Activated naive CD8-positive, alpha-beta T cell treated with anti-CD3 and anti-CD28 coated beads, Interleukin-2, amount 10 ng/mL, durations not matched to agents 7 days and 5 days (primary cell): Measurements from ENCODE around the gene ATP8A2. TPM values are rescaled to one million over a fixed set of nuclear protein-coding genes. Genes with fewer than 3 reads are reported as not detected.
A peak's percentile ranks its signal among the peaks of the same experiment; 100 is the strongest.
"Not testable (repeated sequence)": the region's sequence is repeated elsewhere in the genome, so short reads cannot be mapped to it uniquely, and the experiment has no call there.

Experiments used
- ATAC-seq: fragments of 150-1000 bp; cut with Tn5 transposase; one replicate; pipeline ENCODE4 v1.10.0; 2021; ENCODE audit warnings: low read depth, moderate library complexity
- POLR2A ChIA-PET: fragments of 350-600 bp; sonication (Branson Sonifier 250); formaldehyde crosslinking; loops from one replicate; lab custom pipeline; 2021; ENCODE audit warnings: antibody characterized with exemption; lab: Charles Lee
- DNase-seq: peaks from one replicate; pipeline ENCODE4 v3.0.0; 2021
- H3K27ac Mint-ChIP-seq: one replicate; pipeline ENCODE4 v1.8.0; 2022; ENCODE audit warnings: mild to moderate bottlenecking, mixed read lengths
- H3K27me3 Mint-ChIP-seq: one replicate; pipeline ENCODE4 v1.8.0; 2022; ENCODE audit warnings: mild to moderate bottlenecking, moderate library complexity, mixed read lengths
- H3K36me3 Mint-ChIP-seq: one replicate; pipeline ENCODE4 v1.8.0; 2021; ENCODE audit warnings: mild to moderate bottlenecking, mixed read lengths
- H3K4me1 Mint-ChIP-seq: one replicate; pipeline ENCODE4 v1.8.0; 2021; ENCODE audit warnings: mixed read lengths
- H3K4me3 Mint-ChIP-seq: one replicate; pipeline ENCODE4 v1.8.0; 2022; ENCODE audit warnings: mild to moderate bottlenecking, moderate library complexity, mixed read lengths
- H3K9me3 Mint-ChIP-seq: one replicate; pipeline ENCODE4 v1.8.0; 2021; ENCODE audit warnings: mixed read lengths
- total RNA-seq, 2 experiments: library from RNA; stranded (reverse); gene quantifications; one replicate each; pipeline ENCODE4 v1.2.3, GENCODE V29; 2021

The ATP8A2 gene
- total RNA-seq, 2 experiments from 2014 or later: 1.4 to 1.7 TPM

DNA sequence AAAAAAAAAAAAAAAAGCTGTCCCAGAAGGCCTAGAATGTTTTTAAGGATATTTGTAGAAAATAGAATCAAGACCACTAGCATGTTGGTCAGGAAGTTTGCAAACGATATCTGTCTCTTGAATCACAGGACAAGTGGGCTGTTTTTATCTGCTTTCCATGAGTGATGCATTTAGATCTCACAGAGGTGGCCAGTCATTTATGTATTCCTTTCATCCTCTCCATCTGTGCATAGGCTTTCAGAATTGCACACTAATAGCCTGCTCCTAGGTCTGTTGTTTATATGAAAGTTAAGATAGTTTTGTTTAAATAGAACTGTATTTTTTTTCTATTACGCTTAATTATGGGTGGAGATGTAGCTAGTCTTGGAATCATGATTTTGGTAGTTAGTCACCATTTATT lies 390.5 kb downstream of the ATP8A2 start:
- POLR2A ChIA-PET: no interaction called here
- Mint-ChIP-seq H3K9me3 (peaks cover 5% of the 10 kb centered on the region), H3K4me3 (no peak overlapping the region), H3K36me3 (peaks cover 5% of the 10 kb centered on the region), H3K4me1 (peaks cover 11% of the 10 kb centered on the region), H3K27me3 (peaks cover 11% of the 10 kb centered on the region), H3K27ac (no peak overlapping the region)
- no peak for DNase-seq
- ATAC-seq: no peak

DNA sequence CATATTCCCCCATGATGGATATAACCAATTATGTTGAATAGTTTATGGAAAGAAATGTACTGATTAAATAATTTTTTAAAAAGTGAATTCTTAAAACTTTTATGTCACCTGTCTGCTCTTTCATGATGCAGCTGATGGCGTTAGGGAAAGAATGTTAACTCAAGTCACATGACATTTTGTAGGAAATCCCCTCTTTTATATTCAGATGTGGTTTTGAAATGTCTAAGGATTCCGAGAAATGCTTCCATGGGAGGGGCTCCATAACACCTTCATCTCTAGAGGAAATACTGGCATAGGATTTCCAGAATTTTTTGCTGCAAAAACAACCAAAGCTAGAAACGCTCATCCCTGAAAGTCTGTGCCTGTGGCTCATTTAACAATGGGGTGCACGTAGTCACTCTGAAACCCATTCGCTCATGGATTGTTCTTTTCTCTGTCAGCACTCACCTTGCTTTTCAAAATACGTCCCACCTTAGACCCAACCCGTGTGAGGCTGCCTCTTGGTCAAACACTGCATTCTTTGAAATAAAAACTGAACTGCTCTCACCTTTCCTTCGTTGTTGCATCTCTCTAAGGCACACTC lies 391.1 kb downstream of the ATP8A2 start:
- Mint-ChIP-seq H3K9me3 (peaks cover 5% of the 10 kb centered on the region), H3K4me1 (peaks cover 11% of the 10 kb centered on the region), H3K4me3 (peak overlapping the region; percentile 38), H3K36me3 (peaks cover 5% of the 10 kb centered on the region), H3K27me3 (peaks cover 9% of the 10 kb centered on the region), H3K27ac (no peak overlapping the region)
- no peak for DNase-seq
- no peak for ATAC-seq
- POLR2A ChIA-PET: no interaction called here

DNA sequence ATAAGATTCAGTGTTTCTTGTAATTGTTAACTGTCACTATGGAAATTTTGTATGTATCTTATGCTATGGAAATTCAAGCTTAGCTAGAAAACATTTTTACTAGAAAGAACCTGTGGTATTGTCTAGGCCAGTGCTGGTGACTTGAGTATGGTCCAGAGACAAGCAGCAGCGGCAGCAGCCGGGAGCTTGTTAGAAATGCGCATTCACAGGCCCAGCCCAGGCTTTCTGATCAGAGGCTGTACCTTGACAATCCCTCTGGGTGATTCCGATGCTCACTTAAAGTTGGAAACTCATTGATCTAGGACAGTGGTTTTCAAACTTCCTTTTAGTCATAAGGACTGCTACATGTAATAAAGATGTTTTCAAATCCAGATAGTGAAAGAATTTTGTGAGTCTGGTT lies 392.6 kb downstream of the ATP8A2 start:
- POLR2A ChIA-PET: no interaction called here

DNA sequence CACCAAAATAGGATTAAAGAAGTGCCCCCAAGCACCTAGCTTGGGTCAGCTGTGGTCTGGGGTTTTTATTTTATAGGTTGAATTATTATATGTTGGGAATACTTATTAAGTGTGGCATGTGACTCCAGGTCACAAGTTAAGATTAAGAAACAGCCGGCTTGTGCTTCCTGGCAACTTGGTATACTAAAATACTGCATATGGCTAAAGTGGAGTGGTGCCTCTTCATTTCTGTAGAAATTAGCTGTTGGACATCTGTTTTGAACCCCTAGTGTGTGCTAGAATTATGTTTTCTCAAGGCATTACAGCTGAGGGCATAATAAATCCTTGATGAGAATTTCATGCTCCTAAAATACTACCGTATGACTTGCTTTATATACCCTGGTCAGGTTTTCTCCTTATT lies 393.5 kb downstream of the ATP8A2 start:
- Mint-ChIP-seq H3K27ac (no peak overlapping the region), H3K4me1 (peaks cover 11% of the 10 kb centered on the region), H3K36me3 (peaks cover 5% of the 10 kb centered on the region), H3K27me3 (no peaks in the 10 kb centered on the region), H3K9me3 (peaks cover 5% of the 10 kb centered on the region), H3K4me3 (no peak overlapping the region)
- POLR2A ChIA-PET: no interaction called here
- ATAC-seq (no peak), DNase-seq (no peak)

More for the DNA sequence above, 392.6 kb downstream of the ATP8A2 start:
- peaks cover 4% of the 10 kb centered on the region for H3K27me3 Mint-ChIP-seq
- ATAC-seq (no peak), DNase-seq (no peak)
- H3K4me3 Mint-ChIP-seq: no peak overlapping the region
- H3K9me3 Mint-ChIP-seq: peaks cover 5% of the 10 kb centered on the region
- H3K36me3 Mint-ChIP-seq: peaks cover 5% of the 10 kb centered on the region
- peaks cover 11% of the 10 kb centered on the region for H3K4me1 Mint-ChIP-seq
- H3K27ac Mint-ChIP-seq: no peak overlapping the region

DNA sequence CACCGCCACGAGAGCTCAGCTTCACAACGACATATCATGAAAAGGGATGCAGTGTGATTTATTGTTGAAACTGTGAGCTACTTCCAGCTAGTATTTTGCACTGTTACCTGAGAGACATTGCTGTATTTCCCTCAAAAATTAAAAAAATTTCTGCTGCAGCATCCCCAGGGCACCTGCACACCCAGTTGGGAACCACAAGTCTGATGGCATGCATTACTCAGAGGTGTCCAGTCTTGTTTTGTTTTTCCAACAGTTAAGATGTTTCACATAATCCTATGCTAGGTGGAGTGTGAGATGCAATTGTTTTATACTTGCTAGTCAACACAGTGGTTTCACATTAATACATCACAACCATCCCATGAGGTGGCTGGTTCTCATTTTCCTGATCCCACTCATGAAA lies 394.8 kb downstream of the ATP8A2 start:
- Mint-ChIP-seq H3K4me3 (no peak overlapping the region), H3K27me3 (no peaks in the 10 kb centered on the region), H3K9me3 (peaks cover 5% of the 10 kb centered on the region), H3K36me3 (peaks cover 5% of the 10 kb centered on the region), H3K27ac (no peak overlapping the region), H3K4me1 (peaks cover 13% of the 10 kb centered on the region)
- ATAC-seq (no peak), DNase-seq (no peak)
- POLR2A ChIA-PET: no interaction called here

DNA sequence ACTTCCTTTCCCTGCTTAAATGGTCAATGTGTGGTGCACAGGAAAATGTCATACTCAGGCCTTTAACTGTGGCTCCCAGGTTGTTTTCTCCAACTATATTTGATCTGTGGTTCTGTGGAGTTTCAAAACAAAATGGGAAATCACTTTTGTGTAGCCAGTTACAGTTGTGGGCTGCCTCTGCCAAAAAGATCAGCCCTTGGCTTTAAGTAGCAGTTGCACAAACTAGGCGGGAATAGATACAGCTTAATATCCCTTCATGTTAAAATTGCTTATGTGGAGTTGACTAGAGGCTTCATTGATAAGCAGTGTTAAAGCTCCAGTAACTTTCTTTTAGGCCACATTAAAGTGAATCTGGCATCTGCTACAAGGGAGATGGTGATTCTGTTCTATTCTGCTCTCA lies 395.2 kb downstream of the ATP8A2 start:
- H3K4me1 Mint-ChIP-seq: peaks cover 13% of the 10 kb centered on the region
- POLR2A ChIA-PET: no interaction called here
- no peak for ATAC-seq
- peaks cover 5% of the 10 kb centered on the region for H3K36me3 Mint-ChIP-seq
- no peak for DNase-seq
- no peak overlapping the region for H3K27ac Mint-ChIP-seq
- H3K27me3 Mint-ChIP-seq: no peaks in the 10 kb centered on the region
- H3K9me3 Mint-ChIP-seq: peaks cover 5% of the 10 kb centered on the region
- no peak overlapping the region for H3K4me3 Mint-ChIP-seq

DNA sequence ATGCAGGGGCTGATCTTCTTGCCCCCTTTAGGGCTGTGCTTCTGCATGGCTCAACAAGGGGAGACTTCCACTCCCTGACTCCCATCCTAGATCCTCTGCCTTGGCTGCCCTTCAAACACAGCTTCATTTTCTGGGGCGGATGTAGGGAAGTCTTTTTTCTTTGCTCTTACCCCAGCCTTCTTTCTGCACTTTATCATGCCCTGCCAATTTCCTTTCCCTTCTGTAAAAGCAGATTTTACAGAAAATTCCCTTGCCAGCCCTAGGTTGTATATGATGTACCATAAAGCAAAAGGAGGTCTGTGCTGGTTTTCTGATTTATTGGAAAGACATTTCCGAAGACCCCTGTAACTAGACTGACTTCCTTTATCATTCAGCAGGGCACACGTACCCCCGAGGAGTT lies 396.6 kb downstream of the ATP8A2 start:
- POLR2A ChIA-PET: no interaction called here
- peaks cover 5% of the 10 kb centered on the region for H3K9me3 Mint-ChIP-seq

DNA sequence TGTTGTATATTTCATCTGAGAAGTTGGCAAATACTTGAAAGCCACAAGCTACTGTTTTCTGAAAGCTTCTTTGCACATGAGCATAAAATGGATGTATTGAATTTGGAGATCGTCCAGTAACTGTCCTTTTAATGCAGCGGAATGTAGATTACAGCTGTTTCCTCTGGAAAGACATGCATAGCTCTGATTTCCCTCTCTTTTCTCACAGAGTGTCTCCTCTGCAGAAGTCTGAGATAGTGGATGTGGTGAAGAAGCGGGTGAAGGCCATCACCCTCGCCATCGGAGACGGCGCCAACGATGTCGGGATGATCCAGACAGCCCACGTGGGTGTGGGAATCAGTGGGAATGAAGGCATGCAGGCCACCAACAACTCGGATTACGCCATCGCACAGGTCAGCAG lies 397.1 kb downstream of the ATP8A2 start:
- H3K4me3 Mint-ChIP-seq: no peak overlapping the region
- H3K9me3 Mint-ChIP-seq: peaks cover 7% of the 10 kb centered on the region
- ATAC-seq: no peak
- H3K36me3 Mint-ChIP-seq: peaks cover 3% of the 10 kb centered on the region
- DNase-seq: no peak
- H3K27me3 Mint-ChIP-seq: no peaks in the 10 kb centered on the region
- H3K4me1 Mint-ChIP-seq: peaks cover 2% of the 10 kb centered on the region
- POLR2A ChIA-PET: no interaction called here
- no peak overlapping the region for H3K27ac Mint-ChIP-seq

More for the DNA sequence above, 396.6 kb downstream of the ATP8A2 start:
- no peak for DNase-seq
- H3K36me3 Mint-ChIP-seq: peaks cover 5% of the 10 kb centered on the region
- H3K4me3 Mint-ChIP-seq: no peak overlapping the region
- no peaks in the 10 kb centered on the region for H3K27me3 Mint-ChIP-seq
- ATAC-seq: no peak
- H3K4me1 Mint-ChIP-seq: peaks cover 5% of the 10 kb centered on the region
- H3K27ac Mint-ChIP-seq: no peak overlapping the region

DNA sequence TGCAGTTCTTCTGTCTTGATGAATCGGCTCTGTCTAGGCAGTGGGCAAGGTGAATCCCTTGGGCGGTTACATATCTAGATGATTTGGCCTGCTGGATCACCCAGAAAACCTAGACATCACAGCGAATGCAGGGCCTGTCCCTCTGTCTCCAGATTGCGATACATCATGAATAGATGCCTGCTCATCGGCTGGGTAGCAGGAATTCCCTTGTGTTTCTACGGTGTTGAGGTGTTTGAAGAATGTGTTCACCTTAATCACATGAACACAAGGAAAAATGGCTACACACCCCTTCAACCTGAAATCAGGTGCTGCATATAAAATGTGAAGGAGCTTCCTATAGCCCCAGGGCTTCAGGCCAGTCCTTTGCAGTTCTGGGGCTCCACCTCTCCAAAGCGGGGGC lies 398.8 kb downstream of the ATP8A2 start:
- POLR2A ChIA-PET: no interaction called here
- no peak overlapping the region for H3K27ac Mint-ChIP-seq
- H3K27me3 Mint-ChIP-seq: no peaks in the 10 kb centered on the region

DNA sequence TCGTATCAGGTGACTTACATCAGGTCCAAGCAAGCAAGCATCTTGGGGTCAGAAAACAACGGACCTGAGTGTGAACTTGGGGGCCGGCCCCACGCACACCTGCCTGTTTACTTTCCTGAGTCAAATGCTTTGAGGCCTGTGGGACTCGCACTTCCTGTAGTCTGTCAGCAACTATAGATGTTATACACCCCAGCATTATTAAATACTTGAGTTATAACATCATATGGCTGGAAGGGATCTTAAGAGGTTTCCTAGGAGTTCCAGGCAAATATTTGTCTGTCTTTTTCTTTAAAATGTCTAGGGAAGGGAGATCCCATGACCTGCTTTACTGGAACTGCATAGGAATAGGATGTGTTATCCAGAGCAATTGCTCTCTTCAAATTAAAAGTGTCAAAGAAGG lies 399.4 kb downstream of the ATP8A2 start:
- H3K4me3 Mint-ChIP-seq: no peak overlapping the region
- peaks cover 2% of the 10 kb centered on the region for H3K9me3 Mint-ChIP-seq
- POLR2A ChIA-PET: no interaction called here
- H3K36me3 Mint-ChIP-seq: no peaks in the 10 kb centered on the region
- ATAC-seq (no peak), DNase-seq (no peak)
- peaks cover 2% of the 10 kb centered on the region for H3K4me1 Mint-ChIP-seq
- no peak overlapping the region for H3K27ac Mint-ChIP-seq
- H3K27me3 Mint-ChIP-seq: no peaks in the 10 kb centered on the region

More for the DNA sequence above, 398.8 kb downstream of the ATP8A2 start:
- ATAC-seq (no peak), DNase-seq (no peak)
- Mint-ChIP-seq H3K4me1 (peaks cover 2% of the 10 kb centered on the region), H3K9me3 (peaks cover 6% of the 10 kb centered on the region), H3K36me3 (peaks cover 3% of the 10 kb centered on the region), H3K4me3 (no peak overlapping the region)

DNA sequence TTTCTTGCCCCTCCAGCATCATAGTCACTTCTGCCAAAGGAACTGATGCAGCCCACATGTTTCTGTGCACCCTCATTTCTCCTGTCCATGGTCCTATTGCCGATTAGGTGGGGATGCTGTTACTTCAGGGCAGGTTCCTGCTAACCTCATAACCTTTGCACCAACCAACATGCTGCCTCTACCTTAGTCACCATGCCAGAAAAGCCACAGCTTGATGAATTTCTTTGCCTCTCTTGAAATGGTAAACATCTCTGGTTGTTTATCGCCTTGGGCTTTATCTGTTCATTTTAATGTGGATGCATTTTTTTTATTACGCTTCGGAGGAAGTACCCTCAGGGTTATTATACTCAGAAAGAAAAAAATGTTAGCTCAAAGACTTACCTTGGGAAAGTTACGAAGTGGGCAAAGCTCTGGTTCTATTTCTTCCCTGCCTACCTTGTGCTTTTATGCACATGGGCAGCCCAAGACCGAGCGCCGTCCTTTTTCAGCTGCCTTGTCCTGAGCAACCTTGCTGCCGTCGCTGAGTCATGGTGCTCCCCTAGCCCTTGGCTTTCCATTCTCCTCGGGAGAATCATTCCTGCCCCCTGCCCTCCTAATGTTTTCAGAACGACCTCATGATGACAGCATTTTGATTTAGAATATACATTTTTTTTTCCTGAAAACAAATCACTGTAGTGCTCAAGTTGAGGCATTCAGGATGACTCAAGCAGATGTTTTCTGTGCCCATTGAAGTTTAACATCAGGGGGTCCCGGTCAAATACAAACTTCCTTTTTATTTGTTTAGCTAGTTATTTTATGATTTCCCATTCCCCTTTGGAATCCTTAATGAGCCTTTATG lies 400.1 kb downstream of the ATP8A2 start:
- POLR2A ChIA-PET: no interaction called here
- H3K4me1 Mint-ChIP-seq: peaks cover 2% of the 10 kb centered on the region
- peaks cover 2% of the 10 kb centered on the region for H3K9me3 Mint-ChIP-seq
- H3K27ac Mint-ChIP-seq: no peak overlapping the region
- no peak for ATAC-seq
- peaks cover 3% of the 10 kb centered on the region for H3K27me3 Mint-ChIP-seq
- H3K4me3 Mint-ChIP-seq: no peak overlapping the region
- DNase-seq: no peak
- H3K36me3 Mint-ChIP-seq: no peaks in the 10 kb centered on the region

DNA sequence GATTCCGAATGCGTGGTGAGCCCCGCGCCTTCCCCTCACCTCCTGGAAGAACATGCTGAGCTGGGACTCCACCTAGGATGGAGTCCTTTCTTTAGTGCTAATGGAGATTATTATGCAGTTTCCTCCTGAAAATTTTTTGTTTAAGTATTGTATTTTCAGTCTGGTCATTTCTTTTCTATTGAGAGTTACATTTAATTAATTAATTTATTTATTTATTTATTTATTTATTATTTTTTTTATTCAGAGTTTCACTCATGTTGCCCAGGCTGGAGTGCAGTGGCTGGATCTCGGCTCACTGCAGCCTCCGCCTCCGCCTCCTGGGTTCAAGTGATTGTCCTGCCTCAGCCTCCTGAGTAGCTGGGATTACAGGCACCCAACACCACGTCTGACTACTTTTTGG lies 400.8 kb downstream of the ATP8A2 start:
- POLR2A ChIA-PET, H3K36me3 Mint-ChIP-seq, H3K27me3 Mint-ChIP-seq, H3K4me1 Mint-ChIP-seq, H3K9me3 Mint-ChIP-seq, H3K4me3 Mint-ChIP-seq, ATAC-seq, H3K27ac Mint-ChIP-seq, DNase-seq: not testable (repeated sequence)

DNA sequence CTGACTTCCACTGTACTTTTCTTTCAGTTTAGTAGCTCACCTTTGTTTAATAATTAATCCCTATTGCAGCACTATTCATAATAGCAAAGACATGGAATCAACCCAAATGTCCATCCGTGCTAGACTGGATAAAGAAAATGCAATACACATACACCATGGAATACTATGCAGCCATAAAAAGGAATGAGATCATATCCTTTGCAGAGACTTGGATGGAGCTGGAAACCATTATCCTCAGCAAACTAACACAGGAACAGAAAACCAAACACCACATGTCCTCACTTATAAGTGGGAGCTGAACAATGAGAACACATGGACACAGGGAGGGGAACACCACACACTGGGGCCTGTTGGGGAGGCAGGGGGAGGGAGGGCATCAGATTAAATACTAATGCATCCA lies 402.3 kb downstream of the ATP8A2 start:
- not testable (repeated sequence) for H3K27me3 Mint-ChIP-seq, ATAC-seq, H3K36me3 Mint-ChIP-seq

DNA sequence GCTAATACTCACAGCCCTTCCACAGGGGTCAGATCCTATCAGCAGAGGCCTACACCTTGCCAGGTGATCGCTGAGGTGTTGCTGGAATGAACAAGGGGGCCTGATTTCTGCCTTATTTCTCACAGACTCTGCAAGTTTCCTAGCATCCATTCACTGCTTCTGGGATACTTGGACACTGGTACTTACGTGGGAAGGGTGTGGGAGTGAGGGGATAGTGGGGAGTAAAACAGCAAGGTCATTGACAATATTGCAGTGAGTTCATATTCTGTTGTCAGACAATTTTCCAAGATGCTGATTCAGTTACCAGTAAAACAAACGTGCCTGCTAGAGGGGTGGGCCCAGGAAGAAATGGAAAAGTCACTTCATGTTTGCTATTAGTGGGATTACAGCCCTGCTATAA lies 403.5 kb downstream of the ATP8A2 start:
- peaks cover 3% of the 10 kb centered on the region for H3K27me3 Mint-ChIP-seq
- POLR2A ChIA-PET: no interaction called here
- no peak for ATAC-seq
- no peak overlapping the region for H3K4me3 Mint-ChIP-seq
- H3K9me3 Mint-ChIP-seq: peaks cover 2% of the 10 kb centered on the region
- DNase-seq: no peak
- no peaks in the 10 kb centered on the region for H3K36me3 Mint-ChIP-seq
- H3K4me1 Mint-ChIP-seq: peaks cover 2% of the 10 kb centered on the region
- H3K27ac Mint-ChIP-seq: no peak overlapping the region

More for the DNA sequence above, 402.3 kb downstream of the ATP8A2 start:
- H3K4me3 Mint-ChIP-seq, POLR2A ChIA-PET, H3K9me3 Mint-ChIP-seq, H3K27ac Mint-ChIP-seq, DNase-seq, H3K4me1 Mint-ChIP-seq: not testable (repeated sequence)
